NCI-H2107 (cell line): ENCODE data around the gene REC114.
"Not testable (repeated sequence)": the region's sequence is repeated elsewhere in the genome, so short reads cannot be mapped to it uniquely, and the experiment has no call there.

Source experiments
- DNase-seq: peaks from one replicate; lab custom pipeline; 2025; lab: John Stamatoyannopoulos, UW

REC114 gene

GRCh38 chr15:73575636-73576247 lies 132.8 kb downstream of the REC114 start:
- DNase-seq, result no peak

GRCh38 chr15:73577593-73577992 lies 134.6 kb downstream of the REC114 start:
- not testable (repeated sequence) for DNase-seq

DNA sequence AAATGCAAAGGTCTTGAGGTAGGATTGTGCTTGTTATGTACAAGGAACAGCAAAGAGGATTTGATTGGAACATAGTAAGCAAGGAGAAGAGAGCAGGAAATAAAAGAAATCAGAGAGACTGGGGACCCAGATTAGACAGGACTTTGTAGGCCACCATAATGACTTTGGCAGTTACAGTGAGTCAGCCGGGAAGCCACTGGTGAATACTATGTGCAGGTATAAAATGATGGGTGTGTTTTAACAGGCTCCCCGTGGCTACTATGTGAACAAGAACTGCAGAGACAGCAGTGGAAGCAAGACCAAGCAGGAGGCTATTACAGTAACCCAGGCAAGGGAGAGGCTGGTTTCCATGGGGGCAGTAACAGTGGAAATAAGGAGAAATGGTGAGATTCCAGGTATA lies 135.1 kb downstream of the REC114 start:
- DNase-seq, result no peak

GRCh38 chr15:73582851-73583379 lies 140.0 kb downstream of the REC114 start:
- DNase-seq, result no peak

DNA sequence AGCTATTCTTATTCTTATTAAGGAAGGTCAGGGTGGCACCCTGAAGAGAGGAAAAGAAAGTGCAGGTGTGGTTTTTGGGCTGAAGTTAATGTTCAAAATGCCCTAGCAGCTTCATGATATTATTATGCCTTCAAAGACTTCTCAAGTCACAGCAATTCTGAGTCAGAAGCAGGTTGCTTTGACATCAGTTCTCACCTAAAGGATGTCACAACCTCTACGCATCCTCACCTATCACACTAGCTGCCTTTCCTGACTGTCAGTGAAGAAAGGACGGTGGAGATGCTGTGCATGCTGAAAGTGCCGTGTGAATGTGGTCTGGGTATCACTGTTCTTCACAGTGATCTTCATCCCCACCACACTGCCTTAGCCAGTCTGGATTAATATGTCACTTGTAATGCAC lies 140.6 kb downstream of the REC114 start:
- DNase-seq, result no peak

DNA sequence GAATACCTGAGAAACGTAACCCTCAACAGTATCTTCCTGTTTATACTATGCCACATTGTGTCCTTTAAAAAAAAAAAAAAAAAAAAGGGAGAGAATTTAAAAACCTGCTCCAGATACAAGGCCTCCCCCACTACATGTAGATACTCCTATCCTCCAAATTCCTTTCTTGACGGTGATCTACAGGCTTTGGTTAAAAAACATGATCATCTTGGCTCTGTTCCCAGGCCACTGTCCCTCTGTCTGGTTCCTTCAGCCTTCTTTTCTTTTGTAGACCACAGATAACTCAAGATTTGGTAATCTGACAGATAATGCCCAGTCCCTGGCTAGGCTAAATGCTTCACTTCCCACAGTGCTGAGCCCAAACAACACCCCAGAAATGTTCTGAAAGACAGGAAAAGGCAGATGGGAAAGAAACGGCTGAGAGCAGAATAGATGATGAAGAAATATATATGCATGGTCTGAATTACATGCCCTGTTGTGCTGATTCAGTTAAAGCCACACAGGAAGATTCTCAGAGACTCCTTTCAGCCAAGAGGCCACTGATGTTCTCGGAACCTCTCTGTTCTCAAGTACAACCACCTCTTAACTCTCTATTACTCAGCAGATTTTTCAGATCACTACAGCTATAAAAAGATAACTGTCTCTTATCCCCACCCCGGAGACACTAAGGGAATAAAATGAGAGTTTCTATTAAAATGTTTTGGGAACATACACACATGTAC lies 141.9 kb downstream of the REC114 start:
- DNase-seq, result no peak

DNA sequence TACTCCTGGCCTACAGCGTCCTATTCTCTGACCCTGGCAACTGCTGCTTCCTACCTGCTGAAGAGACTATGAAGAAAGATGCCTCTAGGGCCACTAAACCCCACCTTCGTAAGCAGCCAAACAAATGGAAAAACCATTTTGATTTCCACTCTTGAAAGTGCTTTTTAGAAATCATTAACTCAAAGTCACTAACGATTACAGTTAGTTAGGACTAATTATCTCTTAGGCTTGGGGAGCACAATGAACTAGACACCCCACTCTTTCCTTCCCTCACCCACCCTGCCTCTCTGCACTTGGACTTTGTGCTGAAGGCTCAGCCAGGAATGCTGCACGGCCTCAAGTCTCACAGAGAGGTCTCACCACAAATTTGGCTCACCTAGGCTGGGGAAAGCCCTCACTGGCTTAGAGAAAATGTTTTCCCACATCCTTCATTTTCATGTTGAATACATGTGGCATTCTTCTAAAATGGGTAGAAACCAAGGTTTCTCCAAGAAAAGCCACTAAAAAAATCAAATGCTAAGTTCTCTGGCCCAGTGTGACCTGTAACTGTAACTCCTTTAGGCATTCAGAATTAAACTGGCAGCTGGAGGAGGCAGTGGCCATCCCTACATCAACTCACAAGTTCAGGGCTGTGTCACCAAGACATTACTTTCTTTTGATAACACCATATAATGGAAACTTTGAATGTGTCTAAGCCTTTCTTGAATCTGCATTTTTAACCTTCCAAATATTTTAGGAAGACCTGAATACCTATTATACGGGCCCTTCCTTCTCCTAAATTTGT lies 143.1 kb downstream of the REC114 start:
- no peak for DNase-seq

DNA sequence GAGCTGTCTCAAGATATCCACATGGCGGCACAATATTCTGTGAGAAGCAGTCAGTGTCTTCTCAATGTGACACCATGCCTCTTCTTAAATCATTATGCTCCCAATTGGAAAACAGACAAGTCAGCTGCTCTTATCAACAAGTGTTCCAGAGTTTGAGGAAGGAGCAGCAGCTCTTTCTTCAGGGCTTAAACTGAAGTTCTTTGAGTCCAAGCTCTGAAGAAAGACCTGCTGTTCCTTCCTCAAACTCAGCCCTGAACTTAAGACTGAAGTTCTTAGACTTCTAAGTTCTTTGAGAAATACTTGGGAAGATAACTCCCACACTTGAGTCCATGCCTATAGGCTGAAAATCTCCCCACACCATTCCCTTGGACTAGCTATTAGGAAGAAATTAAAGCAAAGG lies 146.8 kb downstream of the REC114 start:
- no peak for DNase-seq

DNA sequence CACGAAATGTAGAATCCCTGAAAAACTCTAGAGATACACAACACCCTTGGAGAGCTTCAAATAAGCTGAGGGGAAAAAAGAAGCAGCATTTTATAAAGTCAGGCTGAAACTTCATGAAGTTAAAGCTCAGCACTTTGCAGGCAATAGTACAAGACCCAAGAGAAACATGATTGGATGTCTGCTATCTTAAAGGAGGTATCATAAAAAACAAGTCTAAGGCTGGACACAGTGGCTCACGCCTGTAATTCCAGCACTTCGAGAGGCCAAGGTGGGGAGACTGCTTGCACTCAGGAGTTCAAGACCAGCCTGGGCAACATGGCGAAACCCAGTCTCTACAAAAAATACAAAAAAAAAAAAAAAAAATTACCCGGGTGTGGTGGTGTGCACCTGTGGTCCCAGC lies 147.3 kb downstream of the REC114 start:
- no peak for DNase-seq

DNA sequence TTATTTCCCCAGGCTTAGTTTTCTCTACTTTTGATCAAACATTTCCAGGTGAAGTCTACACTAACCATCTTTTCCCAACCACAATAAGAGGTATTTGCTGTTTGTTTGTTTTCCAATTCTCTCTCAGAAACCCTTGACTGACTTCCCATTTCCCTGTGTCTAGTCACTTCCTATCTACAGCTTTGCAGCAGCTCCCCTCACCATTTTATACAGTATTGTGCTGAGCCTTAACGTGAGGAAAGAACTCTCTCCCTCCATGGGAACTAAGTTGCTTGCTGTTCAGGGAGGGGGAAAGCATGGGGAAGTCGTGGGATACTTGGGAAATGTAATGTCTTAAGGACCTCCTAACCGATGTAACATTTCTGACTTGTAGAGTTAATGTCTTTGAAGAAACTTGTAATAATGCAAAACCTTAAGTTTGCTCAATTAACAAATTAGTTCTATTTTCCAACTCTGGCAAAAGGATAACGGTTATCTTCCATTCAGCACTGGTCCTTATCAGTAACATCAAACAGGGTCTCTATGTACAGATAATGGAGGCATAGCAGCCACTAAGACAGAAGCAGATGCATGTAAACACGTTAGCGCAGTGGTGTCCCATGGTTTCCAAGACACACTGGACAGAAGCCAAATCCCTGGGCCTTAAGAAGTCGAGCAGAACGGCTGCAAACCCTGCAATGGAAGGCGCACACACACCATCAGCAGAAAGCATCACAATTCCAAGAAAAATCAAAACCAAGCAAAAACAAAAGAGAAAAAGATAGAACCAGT lies 150.5 kb downstream of the REC114 start:
- no peak for DNase-seq

DNA sequence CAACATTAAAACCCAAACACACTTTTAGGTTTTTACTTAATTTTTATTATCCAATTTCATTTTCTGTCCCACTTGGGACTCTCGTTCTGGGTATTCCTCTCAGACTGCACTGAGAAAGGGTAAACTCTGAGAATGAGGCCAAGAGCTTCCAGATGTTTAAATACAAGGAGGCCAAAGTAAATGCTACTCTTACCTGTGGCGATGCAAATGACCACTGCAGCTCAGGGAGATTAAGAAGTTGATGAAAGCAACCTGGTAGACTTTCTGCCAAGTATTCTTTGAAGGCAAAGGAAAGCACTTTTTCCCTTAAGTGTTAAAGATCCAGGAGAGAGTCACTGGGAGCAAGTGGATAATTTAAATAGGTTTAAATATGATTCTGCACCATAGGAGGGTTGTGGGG lies 151.1 kb downstream of the REC114 start:
- DNase-seq, result no peak

GRCh38 chr15:73596174-73596573 lies 153.2 kb downstream of the REC114 start:
- no peak for DNase-seq

- no peak for DNase-seq
These were observed 154.2 kb downstream of the REC114 start for GRCh38 chr15:73597036-73597638.

DNA sequence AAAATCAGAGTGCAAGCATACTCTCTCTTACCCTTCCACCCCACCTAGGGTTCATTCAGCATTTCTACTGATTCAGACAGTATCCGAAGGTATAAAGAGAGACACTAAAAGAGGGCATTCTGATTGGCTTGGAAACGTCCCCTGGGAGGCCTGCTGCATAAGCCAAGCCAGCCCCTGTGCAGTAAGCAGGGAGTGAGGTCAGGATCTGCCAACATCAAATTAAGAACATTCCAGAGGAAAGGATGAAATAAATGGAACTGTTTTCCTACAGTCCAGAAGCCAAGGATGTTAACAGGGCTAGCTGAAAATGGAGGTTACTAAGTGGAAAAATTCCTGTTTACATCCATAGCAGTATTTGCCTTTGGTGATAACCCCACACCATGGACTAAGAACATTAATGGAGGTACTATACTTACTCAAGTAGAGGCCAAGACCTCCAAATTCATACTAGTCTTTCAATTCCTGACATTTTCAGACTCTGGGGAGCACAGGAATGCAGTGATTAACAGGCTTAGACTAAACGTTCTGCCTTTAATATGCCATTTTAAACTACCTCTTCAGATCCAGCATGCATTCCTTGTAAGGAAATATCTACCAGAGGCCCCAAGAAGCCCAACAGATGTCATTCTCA lies 155.7 kb downstream of the REC114 start:
- DNase-seq, result no peak

GRCh38 chr15:73599934-73600333 lies 157.0 kb downstream of the REC114 start:
- no peak for DNase-seq

DNA sequence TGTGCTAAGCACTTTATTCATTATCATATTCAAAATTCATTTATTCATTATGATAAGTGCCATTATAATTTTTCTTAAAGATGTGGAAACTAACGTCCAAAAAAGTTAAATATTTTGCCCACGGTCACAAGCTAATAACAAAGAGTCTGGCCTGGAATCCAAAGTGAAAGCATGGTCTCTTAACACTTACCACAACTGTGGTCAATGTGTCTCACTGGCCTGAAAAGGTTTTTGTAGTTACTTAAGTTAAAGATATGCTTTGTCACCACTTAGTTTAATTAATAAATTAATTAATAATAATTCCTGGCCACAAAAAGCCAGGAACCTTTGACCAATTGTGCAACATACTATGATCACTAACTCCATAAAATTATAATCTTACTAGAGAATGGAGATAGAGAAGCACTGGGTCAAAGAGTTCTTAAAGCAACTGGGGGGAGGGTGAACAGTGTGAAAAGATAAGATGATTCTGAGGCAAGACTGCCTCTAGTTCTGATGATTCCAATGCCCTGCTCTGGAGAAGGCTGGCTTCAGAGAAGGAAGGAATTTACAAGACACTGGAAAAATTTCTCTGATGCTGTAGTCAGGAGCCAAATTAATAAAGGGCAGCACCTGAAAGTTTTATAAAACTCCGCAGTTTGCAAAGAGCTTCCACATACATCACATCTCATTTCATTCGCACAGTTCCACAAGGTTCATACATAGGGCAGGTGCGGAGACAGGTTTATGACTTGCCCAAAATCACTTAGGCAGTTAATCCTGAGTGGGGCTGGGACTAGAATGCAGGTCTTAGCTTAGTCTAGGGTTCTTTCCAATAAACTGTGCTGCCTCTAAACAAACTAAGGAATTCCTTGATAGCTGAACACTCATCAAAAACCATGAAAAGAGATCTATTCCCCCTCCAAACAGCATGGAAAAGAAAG lies 157.7 kb downstream of the REC114 start:
- DNase-seq, result no peak

GRCh38 chr15:73601451-73602445 lies 158.8 kb downstream of the REC114 start:
- no peak for DNase-seq

GRCh38 chr15:73602446-73602843 lies 159.5 kb downstream of the REC114 start:
- no peak for DNase-seq

- no peak for DNase-seq
These were observed 160.0 kb downstream of the REC114 start for GRCh38 chr15:73602992-73603391.
